GM12878 (cell line): Measurements from ENCODE around the gene TBX4. TPM values are rescaled to one million over a fixed set of nuclear protein-coding genes. Genes with fewer than 3 reads are reported as not detected.
A peak's percentile ranks its signal among the peaks of the same experiment; 100 is the strongest.

Source experiments
- ATAC-seq: fragments of 200-7000 bp; cut with Tn5 transposase; 3 replicates; pipeline ENCODE4 v1.9.1; 2020; ENCODE audit warnings: mild to moderate bottlenecking, moderate library complexity
- BruUV-seq: library from RNA; stranded (reverse); fragments of 400-500 nt; replicated peaks from 2 replicates; lab custom pipeline; 2021; lab: Mats Ljungman, UMichigan
- CTCF ChIA-PET: fragments of 300-600 bp; sonication (Branson Sonifier 250); formaldehyde crosslinking; extraction: SDS; loops from one replicate; lab custom pipeline; 2021; ENCODE audit warnings: inconsistent platforms; lab: Yijun Ruan, JAX
- POLR2A ChIA-PET: fragments of 350-600 bp; formaldehyde crosslinking; extraction: SDS; loops from one replicate; lab custom pipeline; 2021; ENCODE audit warnings: inconsistent platforms; lab: Charles Lee
- RAD21 ChIA-PET: fragments of 300-600 bp; sonication (Branson Sonifier 250); formaldehyde crosslinking; loops from one replicate; lab custom pipeline; 2023; ENCODE audit warnings: antibody characterized with exemption; ENCODE audit not compliant: unreplicated experiment; lab: Charles Lee
- SMC1A ChIA-PET: fragments of 300-600 bp; sonication (Branson Sonifier 250); formaldehyde crosslinking; loops from one replicate; lab custom pipeline; 2023; ENCODE audit not compliant: unreplicated experiment, uncharacterized antibody; lab: Charles Lee
- DNase-seq: peaks from one replicate; pipeline ENCODE4 v3.0.0-alpha.2; 2011; ENCODE audit warnings: low read depth, low spot score
- FAIRE-seq: peaks from 3 replicates; lab custom pipeline; 2011; peaks lifted over from hg19 to GRCh38; lab: Jason Lieb, UNC
- H2AFZ ChIP-seq: 2 replicates; pipeline ENCODE4 v1.6.0; 2011; ENCODE audit warnings: low read depth, low read length, control low read depth; ENCODE audit not compliant: control insufficient read depth
- H3K27ac ChIP-seq: 2 replicates; pipeline ENCODE4 v1.5.1; 2011; ENCODE audit warnings: control low read depth; ENCODE audit not compliant: control insufficient read depth, insufficient read depth
- H3K27me3 ChIP-seq, 2 experiments: replicated peaks in 1 of 2; 2 replicates each; pipeline versions ENCODE4 v1.6.0 to v1.6.1; 2011; ENCODE audit warnings: low read length in 1 of 2; ENCODE audit not compliant: control insufficient read depth in 2 of 2, insufficient read depth in 2 of 2
- H3K36me3 ChIP-seq, 2 experiments: 2 replicates each; pipeline ENCODE4 v1.5.1; 2011; ENCODE audit warnings: low read length in 1 of 2; ENCODE audit not compliant: control insufficient read depth in 2 of 2, insufficient read depth in 2 of 2
- H3K4me1 ChIP-seq: 2 replicates; pipeline ENCODE4 v1.6.1; 2011; ENCODE audit warnings: mild to moderate bottlenecking, low read length, moderate library complexity, mixed read lengths; ENCODE audit not compliant: control insufficient read depth, insufficient read depth
- H3K4me2 ChIP-seq: 2 replicates; pipeline ENCODE4 v1.6.0; 2011; ENCODE audit warnings: control low read depth; ENCODE audit not compliant: control insufficient read depth, insufficient read depth
- H3K4me3 ChIP-seq: fragments of 200-600 bp; sonication (generic); 2 replicates; pipeline ENCODE4 v1.5.1; 2016
- H3K79me2 ChIP-seq: 2 replicates; pipeline ENCODE4 v1.6.0; 2011; ENCODE audit warnings: low read length; ENCODE audit not compliant: control insufficient read depth, insufficient read depth
- H3K9ac ChIP-seq: 2 replicates; pipeline ENCODE4 v1.8.0; 2011; ENCODE audit warnings: low read length, control low read depth, mixed read lengths; ENCODE audit not compliant: control insufficient read depth, insufficient read depth
- H3K9me3 ChIP-seq: replicated peaks from 3 replicates; pipeline ENCODE4 v1.5.1; 2011; ENCODE audit warnings: mild to moderate bottlenecking, low read length; ENCODE audit not compliant: control insufficient read depth, insufficient read depth
- H4K20me1 ChIP-seq: 2 replicates; pipeline ENCODE4 v1.6.0; 2011; ENCODE audit not compliant: control insufficient read depth, insufficient read depth
- ETV6 ChIP-seq, 2 experiments: fragments of 450-650 bp in 1 of 2; IDR thresholded peaks in 1 of 2; conservative IDR thresholded peaks in 1 of 2; 2 replicates each; pipeline ENCODE4 v1.6.1; 2014; ENCODE audit warnings: antibody characterized with exemption in 1 of 2, borderline replicate concordance in 1 of 2, low read depth in 1 of 2, mild to moderate bottlenecking in 1 of 2, moderate library complexity in 1 of 2
- IKZF2 ChIP-seq, 2 experiments: fragments of 450-650 bp; IDR thresholded peaks; 2 replicates each; pipeline ENCODE4 v1.6.1; 2017; ENCODE audit warnings: mild to moderate bottlenecking in 2 of 2, moderate library complexity in 2 of 2
- IRF5 ChIP-seq: fragments of 450-650 bp; IDR thresholded peaks from 2 replicates; pipeline ENCODE4 v1.6.1; 2017; ENCODE audit warnings: borderline replicate concordance
- NFXL1 ChIP-seq: fragments of 450-650 bp; IDR thresholded peaks from 2 replicates; pipeline ENCODE4 v1.6.1; 2017; ENCODE audit warnings: antibody characterized with exemption, mild to moderate bottlenecking, borderline replicate concordance
- SUZ12 ChIP-seq: fragments of 200-600 bp; sonication (generic); IDR thresholded peaks from one replicate; pipeline ENCODE4 v1.6.1; 2018; ENCODE audit warnings: antibody characterized with exemption, mild to moderate bottlenecking; ENCODE audit not compliant: unreplicated experiment
- WGBS: methylation state at CpG from one replicate; pipeline ENCODE4 v1.1.6; 2016; ENCODE audit warnings: low lambda C conversion rate; ENCODE audit not compliant: insufficient replicate concordance, insufficient coverage; ENCODE audit errors: missing lambda C conversion rate; 5-methylcytosine and 5-hydroxymethylcytosine counted together
- in situ Hi-C: fragments of 300-500 bp; cut with MboI; formaldehyde crosslinking; loops from 9 replicates; pipeline ENCODE4 v1.14.3; 2018; ENCODE audit warnings: mixed read lengths
- intact Hi-C: fragments of 100-400 bp; cut with micrococcal nuclease; formaldehyde crosslinking; loops from one replicate; pipeline ENCODE4 v1.14.2; 2022; ENCODE audit not compliant: unreplicated experiment
- polyA plus RNA-seq, 11 experiments: library from polyadenylated mRNA; depleted of rRNA in 4 of 11; unstranded in 6 of 11; stranded (reverse) in 5 of 11; fragments of >200 nt; fragmentation: Nextera tagmentation in 4 of 11; fragmentation: Illumina TruSeq in 1 of 11; extraction: Ambion mirVana in 4 of 11; extraction: Trizol in 1 of 11; gene quantifications; 1 replicate in 1 of 11; 2 replicates in 10 of 11; pipeline versions ENCODE4 v1.2.1 to v1.2.3, GENCODE V29; 2011 to 2016; ENCODE audit warnings: inconsistent platforms in 2 of 11, missing spikeins in 2 of 11, low read depth in 1 of 11
- total RNA-seq, 4 experiments: library from RNA; depleted of rRNA in 3 of 4; stranded (reverse); fragments of >200 nt in 3 of 4; fragmentation: Illumina TruSeq in 1 of 4; extraction: Trizol in 1 of 4; gene quantifications; 2 replicates each; pipeline versions ENCODE4 v1.2.1 to v1.2.3, GENCODE V29; 2013 to 2021

TBX4 gene
- total and polyA plus RNA-seq, 10 of the 15 experiments (the other 5 are each of a cell fraction or from before 2014, with no cell fraction given) = 0.01 TPM; not detected in 9

GRCh38 chr17:61411261-61412142 lies 40.7 kb upstream of the TBX4 start:
- ChIA-PET SMC1A (interaction anchor here (0.6 to 2.2 kb wide), 4 partner anchors 440 to 698 kb away, joined by 3 to 8 read pairs (median 4); no protein-coding TSS in a partner anchor), RAD21 (interaction anchor here (0.6 to 1.6 kb wide), 8 partner anchors 133 to 700 kb away, joined by 3 to 7 read pairs (median 4); no protein-coding TSS in a partner anchor), CTCF (interaction anchor here (0.6 to 1.3 kb wide), 16 partner anchors 8 to 808 kb away, joined by 3 to 11 read pairs (median 3); no protein-coding TSS in a partner anchor), POLR2A (no interaction called here)
- DNase-seq (no peak), ATAC-seq (peak; percentile 46), FAIRE-seq (no peak)
- Histone ChIP-seq H3K36me3 (no peaks in the 10 kb centered on the region), H4K20me1 (no peaks in the 10 kb centered on the region), H3K27me3 (peaks cover 17 to 38% of the 10 kb centered on the region in 2 experiments), H3K9ac (peak overlapping the region; percentile 35), H3K4me1 (peaks cover 4% of the 10 kb centered on the region; the same call in 1 of the 2 replicates), H3K4me3 (peak overlapping the region; percentile 54; the same call in 1 of the 2 replicates), H3K9me3 (peaks cover 1% of the 10 kb centered on the region; the same call in 1 of the 3 replicates), H3K79me2 (no peaks in the 10 kb centered on the region), H3K4me2 (peak overlapping the region; percentile 78), H3K27ac (no peak overlapping the region), H2AFZ (peak overlapping the region; percentile 69)
- 2% methylated on average over 66 of the region's 75 CpGs for WGBS
- no TSS peak for BruUV-seq
- in situ Hi-C loops = loop anchor here (10.0 kb wide), 1 partner anchor 693 kb away; no protein-coding TSS in a partner anchor
- TF ChIP-seq ETV6 (conservative IDR thresholded peaks at IDR 0.05 in 1 of 2, IDR thresholded peaks at IDR 0.05 in 1 of 2; ENCODE audit: borderline replicate concordance in 1 of 2, low read depth in 1 of 2) = peak in 1 of 2 experiments; percentile 81; a peak in 2 of 4 replicates
- 0 out of 4 replicates have a peak, but pooled peaks of 1 of the 2 experiments have one; percentile 42 for TF ChIP-seq IKZF2 (IDR thresholded peaks at IDR 0.05)
- TF ChIP-seq SUZ12 = peak; percentile 68
- peak; percentile 69; the same call in 1 of the 2 replicates for TF ChIP-seq NFXL1
- TF ChIP-seq IRF5 = no peak
- intact Hi-C loops = loop anchor here (1.0 kb wide), 2 partner anchors 140 to 426 kb away; no protein-coding TSS in a partner anchor
